Breast epithelium (tissue), 4 donors: ENCODE data around the gene ACVRL1. TPM values are rescaled to one million over a fixed set of nuclear protein-coding genes. Genes with fewer than 3 reads are reported as not detected.

Experiments
- DNase-seq, 2 donors: peaks; one replicate each; pipeline ENCODE4 v3.0.0-alpha.2; 2019; ENCODE audit warnings: low spot score in 2 of 2
- H3K27ac ChIP-seq, 2 donors: fragments of 200-600 bp; sonication (generic) in 1 of 2; one replicate each; pipeline ENCODE4 v1.5.1; 2016 to 2019; ENCODE audit warnings: mild to moderate bottlenecking in 1 of 2
- H3K27me3 ChIP-seq, 2 donors: fragments of 200-600 bp; sonication (generic) in 1 of 2; one replicate each; pipeline versions ENCODE4 v1.5.1 to v1.6.0; 2017 to 2019; ENCODE audit warnings: control low read depth in 1 of 2, mild to moderate bottlenecking in 1 of 2
- H3K36me3 ChIP-seq: fragments of 200-600 bp; one replicate; pipeline ENCODE4 v1.5.1; 2019
- H3K4me1 ChIP-seq, 2 donors: fragments of 200-600 bp; sonication (generic); one replicate each; pipeline ENCODE4 v1.5.1; 2016 to 2019; ENCODE audit warnings: control low read depth in 1 of 2
- H3K4me3 ChIP-seq, 3 donors: fragments of 200-600 bp; sonication (generic); 1 replicate in 2 of 3; 2 replicates in 1 of 3; pipeline ENCODE4 v1.5.1; 2016 to 2019; ENCODE audit warnings: mild to moderate bottlenecking in 3 of 3, moderate library complexity in 2 of 3
- H3K9me3 ChIP-seq, 2 donors: fragments of 200-600 bp; sonication (generic) in 1 of 2; one replicate each; pipeline ENCODE4 v1.5.1; 2016 to 2019; ENCODE audit warnings: control low read depth in 1 of 2
- CTCF ChIP-seq, 3 donors: fragments of 450-650 bp; IDR thresholded peaks; one replicate each; pipeline ENCODE4 v1.5.1; 2016 to 2017; ENCODE audit warnings: antibody characterized with exemption in 3 of 3, mild to moderate bottlenecking in 3 of 3, moderate library complexity in 3 of 3
- POLR2A ChIP-seq: fragments of 450-650 bp; IDR thresholded peaks from one replicate; pipeline ENCODE4 v1.6.1; 2016; ENCODE audit warnings: antibody characterized with exemption, mild to moderate bottlenecking, moderate library complexity
- POLR2AphosphoS5 ChIP-seq, 3 donors: sonication (generic); formaldehyde crosslinking; IDR thresholded peaks; one replicate each; pipeline ENCODE4 v1.6.1; 2017; ENCODE audit warnings: antibody characterized with exemption in 3 of 3
- intact Hi-C: fragments of 100-400 bp; cut with DNase I; formaldehyde crosslinking; loops from one replicate; pipeline ENCODE4 v1.15.1; 2023; ENCODE audit warnings: low total_unique reads
- total RNA-seq, 3 donors: library from RNA; depleted of rRNA; stranded (reverse); fragments of >200 nt; gene quantifications; one replicate each; pipeline ENCODE4 v1.1.0, GENCODE V29; 2016

The ACVRL1 gene
- total RNA-seq, 3 donors from 2014 or later, result 24.7 to 274 (median 109) TPM

GRCh38 chr12:51910168-51910567 is 2.9 kb downstream of the ACVRL1 start:
- Histone ChIP-seq H3K27ac (peak overlapping the region; percentile 42 to 84), H3K27me3 (no peaks in the 10 kb centered on the region), H3K36me3 (no peaks in the 10 kb centered on the region), H3K9me3 (no peaks in the 10 kb centered on the region), H3K4me1 (peaks cover 0 to 14% of the 10 kb centered on the region in 2 donors), H3K4me3 (peak overlapping the region in 1 of 3 donors; percentile 91)
- intact Hi-C loops, result no loop called here
- TF ChIP-seq POLR2AphosphoS5 (IDR thresholded peaks at IDR 0.05), result no peak
- TF ChIP-seq POLR2A, result no peak
- TF ChIP-seq CTCF (IDR thresholded peaks at IDR 0.05), result no peak
- DNase-seq, result peak in 1 of 2 donors; percentile 1

GRCh38 chr12:51910691-51911090 is 3.4 kb downstream of the ACVRL1 start:
- H3K27me3 ChIP-seq, result no peaks in the 10 kb centered on the region
- intact Hi-C loops, result no loop called here
- H3K27ac ChIP-seq, result peak overlapping the region; percentile 42 to 84
- TF ChIP-seq POLR2A, result no peak
- H3K4me1 ChIP-seq, result peaks cover 0 to 14% of the 10 kb centered on the region in 2 donors
- H3K4me3 ChIP-seq, result peak overlapping the region in 1 of 3 donors; percentile 91
- H3K36me3 ChIP-seq, result no peaks in the 10 kb centered on the region
- no peaks in the 10 kb centered on the region for H3K9me3 ChIP-seq
- no peak for DNase-seq

- no peak for DNase-seq
- H3K9me3 ChIP-seq, result no peaks in the 10 kb centered on the region
- intact Hi-C loops, result no loop called here
- H3K4me3 ChIP-seq, result peak overlapping the region in 1 of 3 donors; percentile 91
- peak overlapping the region in 1 of 2 donors; percentile 84 for H3K27ac ChIP-seq
- H3K4me1 ChIP-seq, result peaks cover 0 to 14% of the 10 kb centered on the region in 2 donors
- no peaks in the 10 kb centered on the region for H3K36me3 ChIP-seq
- H3K27me3 ChIP-seq, result no peaks in the 10 kb centered on the region
- no peak for TF ChIP-seq POLR2A
- no peak for TF ChIP-seq CTCF (IDR thresholded peaks at IDR 0.05)
- TF ChIP-seq POLR2AphosphoS5 (IDR thresholded peaks at IDR 0.05), result no peak
Measured at GRCh38 chr12:51911307-51911706, 4.0 kb downstream of the ACVRL1 start.

GRCh38 chr12:51911788-51912711 is 4.7 kb downstream of the ACVRL1 start:
- H3K4me3 ChIP-seq, result peak overlapping the region in 2 of 3 donors; percentile 9 to 28
- H3K36me3 ChIP-seq, result no peaks in the 10 kb centered on the region
- DNase-seq, result no peak
- H3K27ac ChIP-seq, result peak overlapping the region in 1 of 2 donors; percentile 84
- peaks cover 0 to 13% of the 10 kb centered on the region in 2 donors for H3K4me1 ChIP-seq
- intact Hi-C loops, result no loop called here
- no peaks in the 10 kb centered on the region for H3K27me3 ChIP-seq
- TF ChIP-seq POLR2A (no peak), CTCF (IDR thresholded peaks at IDR 0.05) (no peak), POLR2AphosphoS5 (IDR thresholded peaks at IDR 0.05) (no peak)
- no peaks in the 10 kb centered on the region for H3K9me3 ChIP-seq

- intact Hi-C loops, result no loop called here
- H3K4me1 ChIP-seq, result peaks cover 0 to 7% of the 10 kb centered on the region in 2 donors
- H3K9me3 ChIP-seq, result no peaks in the 10 kb centered on the region
- TF ChIP-seq CTCF (IDR thresholded peaks at IDR 0.05) (no peak), POLR2AphosphoS5 (IDR thresholded peaks at IDR 0.05) (no peak), POLR2A (no peak)
- no peaks in the 10 kb centered on the region for H3K27me3 ChIP-seq
- peak overlapping the region in 1 of 3 donors; percentile 33 for H3K4me3 ChIP-seq
- no peak for DNase-seq
- H3K27ac ChIP-seq, result peak overlapping the region in 1 of 2 donors; percentile 84
- no peaks in the 10 kb centered on the region for H3K36me3 ChIP-seq
Measured at GRCh38 chr12:51913071-51914033, 6.0 kb downstream of the ACVRL1 start.
